ENCODE measurements around the gene BSG.
A peak's percentile ranks its signal among the peaks of the same experiment; 100 is the strongest.

Gene BSG

DNA sequence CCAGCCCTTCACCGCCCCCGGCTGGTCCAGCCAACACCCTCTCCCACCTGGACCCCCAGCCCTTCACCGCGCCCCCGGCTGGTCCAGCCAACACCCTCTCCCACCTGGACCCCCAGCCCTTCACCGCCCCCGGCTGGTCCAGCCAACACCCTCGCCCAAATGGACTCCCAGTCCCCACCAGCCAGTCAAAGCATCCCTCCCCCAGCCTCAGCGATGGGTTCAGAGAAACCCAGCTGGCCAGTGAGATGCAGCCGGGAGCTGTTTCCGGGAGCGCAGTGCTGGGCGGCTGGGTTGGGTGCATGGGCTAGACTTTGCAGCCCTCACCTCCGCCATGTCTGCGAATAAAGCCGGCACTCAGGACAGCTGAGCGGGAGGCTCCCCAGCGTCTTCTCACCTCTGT lies 47.4 kb upstream of the BSG start:
- Histone ChIP-seq H3K9me3 (ENCODE audit: control insufficient read depth, insufficient read depth, low read length) (no peaks in the 10 kb centered on the region), H3K9me2 (replicated peaks; ENCODE audit: control insufficient read depth, low read length) (no peaks in the 10 kb centered on the region), H3K4me2 (ENCODE audit: low read length) (no peak overlapping the region), H3K79me2 (ENCODE audit: control insufficient read depth, low read length) (no peaks in the 10 kb centered on the region), H3K27me3 (ENCODE audit: control insufficient read depth, low read length) (no peaks in the 10 kb centered on the region), H3K4me3 (ENCODE audit: low read length) (no peak overlapping the region), H3K27ac (ENCODE audit: low read depth, low read length) (no peak overlapping the region), H4K20me1 (ENCODE audit: control insufficient read depth, insufficient read depth, low read depth, low read length) (no peaks in the 10 kb centered on the region), H3K4me1 (ENCODE audit: control insufficient read depth, low read length) (no peaks in the 10 kb centered on the region), H3F3A (ENCODE audit: control insufficient read depth, insufficient read depth) (no peaks in the 10 kb centered on the region), H3K36me3 (ENCODE audit: control insufficient read depth, low read length) (no peaks in the 10 kb centered on the region)
- TF ChIP-seq EZH2phosphoT487 (IDR thresholded peaks at IDR 0.05; ENCODE audit: borderline replicate concordance, low read length): no peak
- TF ChIP-seq, protein P1, sequence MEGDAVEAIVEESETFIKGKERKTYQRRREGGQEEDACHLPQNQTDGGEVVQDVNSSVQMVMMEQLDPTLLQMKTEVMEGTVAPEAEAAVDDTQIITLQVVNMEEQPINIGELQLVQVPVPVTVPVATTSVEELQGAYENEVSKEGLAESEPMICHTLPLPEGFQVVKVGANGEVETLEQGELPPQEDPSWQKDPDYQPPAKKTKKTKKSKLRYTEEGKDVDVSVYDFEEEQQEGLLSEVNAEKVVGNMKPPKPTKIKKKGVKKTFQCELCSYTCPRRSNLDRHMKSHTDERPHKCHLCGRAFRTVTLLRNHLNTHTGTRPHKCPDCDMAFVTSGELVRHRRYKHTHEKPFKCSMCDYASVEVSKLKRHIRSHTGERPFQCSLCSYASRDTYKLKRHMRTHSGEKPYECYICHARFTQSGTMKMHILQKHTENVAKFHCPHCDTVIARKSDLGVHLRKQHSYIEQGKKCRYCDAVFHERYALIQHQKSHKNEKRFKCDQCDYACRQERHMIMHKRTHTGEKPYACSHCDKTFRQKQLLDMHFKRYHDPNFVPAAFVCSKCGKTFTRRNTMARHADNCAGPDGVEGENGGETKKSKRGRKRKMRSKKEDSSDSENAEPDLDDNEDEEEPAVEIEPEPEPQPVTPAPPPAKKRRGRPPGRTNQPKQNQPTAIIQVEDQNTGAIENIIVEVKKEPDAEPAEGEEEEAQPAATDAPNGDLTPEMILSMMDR (IDR thresholded peaks at IDR 0.05; ENCODE audit: low read depth, low read length, poor library complexity, severe bottlenecking): no peak

DNA sequence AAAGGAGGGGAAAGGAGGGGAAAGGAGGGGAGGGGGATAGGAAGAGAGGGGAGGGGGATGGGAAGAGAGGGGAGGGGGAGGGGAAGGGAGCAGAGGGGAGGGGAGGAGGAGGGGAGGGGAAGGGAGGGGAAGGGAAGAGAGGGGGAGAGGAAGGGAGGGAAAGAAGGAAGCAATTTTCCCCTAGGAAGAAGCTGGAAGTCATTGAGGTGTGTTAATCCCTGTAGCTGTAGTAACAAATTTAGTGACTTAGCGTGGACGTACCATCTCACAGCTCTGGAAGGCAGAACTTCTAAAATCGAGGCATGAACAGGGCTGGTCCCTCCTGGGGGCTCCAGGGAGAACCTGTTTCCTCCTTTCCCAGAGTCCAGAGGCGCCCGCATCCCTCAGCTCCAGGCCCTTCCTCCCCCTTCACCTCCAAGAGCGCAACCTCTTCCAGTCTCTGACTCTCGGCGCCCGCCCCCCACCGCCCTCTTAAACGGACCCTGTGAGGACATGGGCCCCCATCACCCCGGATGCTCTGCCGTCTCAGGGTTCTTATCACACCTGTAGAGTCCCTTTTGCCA lies 46.5 kb upstream of the BSG start:
- H3K79me2 ChIP-seq (ENCODE audit: control insufficient read depth, low read length): no peaks in the 10 kb centered on the region
- H3K27ac ChIP-seq (ENCODE audit: low read depth, low read length): no peak overlapping the region
- TF ChIP-seq, protein P1 (IDR thresholded peaks at IDR 0.05; ENCODE audit: low read depth, low read length, poor library complexity, severe bottlenecking): no peak
- no peak for TF ChIP-seq EZH2phosphoT487 (IDR thresholded peaks at IDR 0.05; ENCODE audit: borderline replicate concordance, low read length)
- no peak overlapping the region for H3K4me3 ChIP-seq (ENCODE audit: low read length)
- no peaks in the 10 kb centered on the region for H3K9me2 ChIP-seq (replicated peaks; ENCODE audit: control insufficient read depth, low read length)
- no peaks in the 10 kb centered on the region for H3K36me3 ChIP-seq (ENCODE audit: control insufficient read depth, low read length)
- H3K4me1 ChIP-seq (ENCODE audit: control insufficient read depth, low read length): peaks cover 5% of the 10 kb centered on the region
- no peaks in the 10 kb centered on the region for H3F3A ChIP-seq (ENCODE audit: control insufficient read depth, insufficient read depth)
- no peaks in the 10 kb centered on the region for H4K20me1 ChIP-seq (ENCODE audit: control insufficient read depth, insufficient read depth, low read depth, low read length)
- no peak overlapping the region for H3K4me2 ChIP-seq (ENCODE audit: low read length)
- H3K27me3 ChIP-seq (ENCODE audit: control insufficient read depth, low read length): no peaks in the 10 kb centered on the region
- no peaks in the 10 kb centered on the region for H3K9me3 ChIP-seq (ENCODE audit: control insufficient read depth, insufficient read depth, low read length)

DNA sequence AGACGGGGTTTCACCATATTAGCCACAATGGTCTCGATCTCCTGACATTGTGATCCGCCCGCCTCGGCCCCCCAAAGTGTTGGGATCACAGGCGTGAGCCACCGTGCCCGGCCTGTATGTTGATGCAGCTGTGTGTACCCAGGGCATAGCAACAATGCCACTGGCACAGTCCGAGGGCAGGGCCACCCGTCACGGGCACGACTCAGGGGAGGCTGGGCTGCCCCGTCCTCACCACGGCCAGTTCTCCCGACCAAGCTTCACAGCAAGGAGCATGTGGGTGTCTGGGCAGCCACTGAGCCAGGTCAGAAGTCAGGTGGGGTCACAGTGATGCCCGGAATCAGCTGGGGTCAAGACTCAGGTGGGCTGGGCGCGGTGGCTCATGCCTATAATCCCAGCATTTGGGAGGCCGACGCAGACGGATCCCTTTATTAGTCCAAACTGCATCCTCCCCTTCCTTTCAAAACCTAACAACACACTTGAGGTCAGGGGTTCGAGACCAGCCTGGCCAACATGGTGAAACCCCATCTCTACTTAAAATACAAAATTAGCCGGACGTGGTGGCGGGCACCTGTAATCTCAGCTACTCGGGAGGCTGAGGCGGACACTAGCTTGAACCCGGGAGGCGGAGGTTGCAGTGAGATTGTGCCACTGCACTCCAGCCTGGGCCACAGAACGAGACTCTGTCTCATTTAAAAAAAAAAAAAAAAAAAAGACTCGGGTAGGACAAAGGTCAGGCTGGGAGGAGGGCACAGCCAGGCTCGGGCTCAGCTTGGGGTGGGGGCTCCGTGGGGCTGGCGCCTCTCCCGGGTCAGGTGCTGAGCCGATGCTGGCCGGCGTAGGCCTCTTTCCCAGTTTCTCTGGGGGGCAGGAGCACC lies 42.0 kb upstream of the BSG start:
- Histone ChIP-seq H3K4me3 (ENCODE audit: low read length) (peak overlapping the region; percentile 82), H3K27ac (ENCODE audit: low read depth, low read length) (peak overlapping the region; percentile 60), H4K20me1 (ENCODE audit: control insufficient read depth, insufficient read depth, low read depth, low read length) (peaks cover 8% of the 10 kb centered on the region), H3K27me3 (ENCODE audit: control insufficient read depth, low read length) (no peaks in the 10 kb centered on the region), H3F3A (ENCODE audit: control insufficient read depth, insufficient read depth) (no peaks in the 10 kb centered on the region), H3K4me1 (ENCODE audit: control insufficient read depth, low read length) (peaks cover 17% of the 10 kb centered on the region), H3K9me3 (ENCODE audit: control insufficient read depth, insufficient read depth, low read length) (no peaks in the 10 kb centered on the region), H3K79me2 (ENCODE audit: control insufficient read depth, low read length) (peaks cover 35% of the 10 kb centered on the region), H3K9me2 (replicated peaks; ENCODE audit: control insufficient read depth, low read length) (no peaks in the 10 kb centered on the region), H3K4me2 (ENCODE audit: low read length) (peak overlapping the region; percentile 71), H3K36me3 (ENCODE audit: control insufficient read depth, low read length) (peaks cover 11% of the 10 kb centered on the region; the same call in 1 of the 2 replicates)
- TF ChIP-seq, protein P1 (IDR thresholded peaks at IDR 0.05; ENCODE audit: low read depth, low read length, poor library complexity, severe bottlenecking): no peak
- TF ChIP-seq EZH2phosphoT487 (IDR thresholded peaks at IDR 0.05; ENCODE audit: borderline replicate concordance, low read length): no peak
